ENCODE data around the gene DHFR2. TPM values are rescaled to one million over a fixed set of nuclear protein-coding genes. Genes with fewer than 3 reads are reported as not detected.

DHFR2 gene
- total RNA-seq: 8.1 and 8.8 TPM in 2 replicates
- 8.8 TPM for total RNA-seq (2013)
- 0.91 and 1.1 TPM in 2 replicates for polyA plus RNA-seq
- polyA minus RNA-seq: 2.0 and 4.5 TPM in 2 replicates

- Histone ChIP-seq H3K4me2 (replicated peaks; ENCODE audit: low read depth, low read length, poor library complexity, severe bottlenecking) (peak within 1 kb of the TSS; percentile 85), H4K20me1 (ENCODE audit: control insufficient read depth, insufficient read depth, low read length, poor library complexity, severe bottlenecking) (no peaks in the 10 kb centered on the region), H3K27me3 (replicated peaks in 1 of 4; ENCODE audit: control extremely low read depth in 1 of 4, control insufficient read depth in 3 of 4, insufficient read depth in 4 of 4, low read length in 3 of 4) (no peaks in the 10 kb centered on the region), H3K4me1 (ENCODE audit: control insufficient read depth in 2 of 2, insufficient read depth in 2 of 2, low read length in 2 of 2) (peaks cover 18 to 29% of the 10 kb centered on the region in 2 donors), H3K36me3 (replicated peaks in 1 of 2; ENCODE audit: control extremely low read depth in 1 of 2, control insufficient read depth in 1 of 2, extremely low read depth in 1 of 2, insufficient read depth in 2 of 2, low read length in 1 of 2) (peaks cover 7 to 25% of the 10 kb centered on the region in 2 experiments), H3K79me2 (ENCODE audit: control insufficient read depth, insufficient read depth, low read length) (peaks cover 54% of the 10 kb centered on the region), H2AFZ (ENCODE audit: insufficient read depth, low read depth, low read length, poor library complexity, severe bottlenecking) (peak within 1 kb of the TSS; percentile 92), H3K4me3 (ENCODE audit: control extremely low read depth in 1 of 5, extremely low read depth in 1 of 5, insufficient read depth in 1 of 5, low read depth in 2 of 5, low read length in 4 of 5) (peak within 1 kb of the TSS; percentile 68 to 95 (median 93)), H3K9me3 (ENCODE audit: control extremely low read depth in 1 of 3, control insufficient read depth in 2 of 3, insufficient read depth in 1 of 3, low read length in 2 of 3) (peaks cover 0 to 2% (median 0%) of the 10 kb centered on the region in 3 donors), H3K9ac (ENCODE audit: low read length) (peak within 1 kb of the TSS; percentile 93), H3K27ac (ENCODE audit: low read length in 2 of 2) (peak within 1 kb of the TSS; percentile 94 to 99)
- TF ChIP-seq EZH2 (IDR thresholded peaks at IDR 0.05; ENCODE audit: borderline replicate concordance, insufficient read depth, low read depth, low read length, poor library complexity, severe bottlenecking): no peak
- TF ChIP-seq, protein P1, sequence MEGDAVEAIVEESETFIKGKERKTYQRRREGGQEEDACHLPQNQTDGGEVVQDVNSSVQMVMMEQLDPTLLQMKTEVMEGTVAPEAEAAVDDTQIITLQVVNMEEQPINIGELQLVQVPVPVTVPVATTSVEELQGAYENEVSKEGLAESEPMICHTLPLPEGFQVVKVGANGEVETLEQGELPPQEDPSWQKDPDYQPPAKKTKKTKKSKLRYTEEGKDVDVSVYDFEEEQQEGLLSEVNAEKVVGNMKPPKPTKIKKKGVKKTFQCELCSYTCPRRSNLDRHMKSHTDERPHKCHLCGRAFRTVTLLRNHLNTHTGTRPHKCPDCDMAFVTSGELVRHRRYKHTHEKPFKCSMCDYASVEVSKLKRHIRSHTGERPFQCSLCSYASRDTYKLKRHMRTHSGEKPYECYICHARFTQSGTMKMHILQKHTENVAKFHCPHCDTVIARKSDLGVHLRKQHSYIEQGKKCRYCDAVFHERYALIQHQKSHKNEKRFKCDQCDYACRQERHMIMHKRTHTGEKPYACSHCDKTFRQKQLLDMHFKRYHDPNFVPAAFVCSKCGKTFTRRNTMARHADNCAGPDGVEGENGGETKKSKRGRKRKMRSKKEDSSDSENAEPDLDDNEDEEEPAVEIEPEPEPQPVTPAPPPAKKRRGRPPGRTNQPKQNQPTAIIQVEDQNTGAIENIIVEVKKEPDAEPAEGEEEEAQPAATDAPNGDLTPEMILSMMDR (IDR thresholded peaks at IDR 0.05): no peak
- intact Hi-C loops (cut with micrococcal nuclease): loop anchor here (1.0 kb wide), 1 partner anchor 82 kb away; the partner anchor contains the start of gene ARL13B
- Mint-ChIP-seq H3K4me1 (peaks cover 48% of the 10 kb centered on the region), H3K4me3 (peak within 1 kb of the TSS; percentile 100), H3K9me3 (ENCODE audit: insufficient read depth) (no peaks in the 10 kb centered on the region), H3K27ac (peak within 1 kb of the TSS; percentile 100), H3K27me3 (no peaks in the 10 kb centered on the region)
- ChIA-PET POLR2A (interaction anchor here (1.2 kb wide), 1 partner anchor 83 kb away, joined by 7 read pairs; the partner anchor contains the start of gene ARL13B), CTCF (interaction anchor here (0.7 to 2.8 kb wide), 7 partner anchors 9 to 83 kb away, joined by 3 to 11 read pairs (median 5); partner anchors contain the start of gene ARL13B)
- ATAC-seq (ENCODE audit: low read depth) (peak; percentile 88), DNase-seq (peak; percentile 95)
- under 1% methylated on average over 47 of the region's 52 CpGs for WGBS (ENCODE audit: insufficient coverage)
Measured at GRCh38 chr3:94062513-94063404, at the start of gene DHFR2, which contains the start of gene NSUN3. Gene DHFR2 (minus strand): TSS chr3:94062916. CDS start chr3:94061511, 1,405 bp downstream. Gene NSUN3 (plus strand): TSS chr3:94063061. CDS start chr3:94063127, 66 bp downstream.

DNA sequence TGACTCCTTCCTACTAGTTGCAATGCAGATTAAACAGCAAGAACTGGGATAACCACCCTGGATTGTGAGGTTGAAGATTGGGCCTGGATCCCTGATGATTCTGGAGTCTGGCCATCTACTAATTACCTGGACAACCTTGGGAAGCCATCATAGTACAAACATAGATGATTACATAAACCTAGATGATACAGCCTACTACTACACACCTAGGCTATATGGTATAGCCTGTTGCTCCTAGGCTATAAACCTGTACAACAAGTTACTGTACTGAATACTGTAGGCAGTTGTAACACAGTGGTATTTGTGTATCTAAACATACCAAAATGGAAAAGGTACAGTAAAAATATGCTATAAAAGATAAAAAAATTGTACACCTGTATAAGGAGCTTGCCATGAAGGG is 48.1 kb upstream of the DHFR2 start:
- H3K9me3 ChIP-seq (ENCODE audit: control extremely low read depth in 1 of 3, control insufficient read depth in 2 of 3, insufficient read depth in 1 of 3, low read length in 2 of 3): no peaks in the 10 kb centered on the region
- no peaks in the 10 kb centered on the region for H3K79me2 ChIP-seq (ENCODE audit: control insufficient read depth, insufficient read depth, low read length)
- ChIA-PET POLR2A (no interaction called here), CTCF (no interaction called here)
- no peaks in the 10 kb centered on the region for H3K9me3 Mint-ChIP-seq (ENCODE audit: insufficient read depth)
- H3K27ac Mint-ChIP-seq: no peak overlapping the region
- H3K4me2 ChIP-seq (replicated peaks; ENCODE audit: low read depth, low read length, poor library complexity, severe bottlenecking): no peak overlapping the region
- no peak overlapping the region for H3K9ac ChIP-seq (ENCODE audit: low read length)
- H3K4me1 Mint-ChIP-seq: no peaks in the 10 kb centered on the region
- intact Hi-C loops (cut with micrococcal nuclease): no loop called here
- no peaks in the 10 kb centered on the region for H3K27me3 Mint-ChIP-seq
- ATAC-seq (ENCODE audit: low read depth): no peak
- no peak for DNase-seq
- H3K4me3 Mint-ChIP-seq: no peak overlapping the region
- no peak overlapping the region for H2AFZ ChIP-seq (ENCODE audit: insufficient read depth, low read depth, low read length, poor library complexity, severe bottlenecking)
- no peaks in the 10 kb centered on the region for H3K4me1 ChIP-seq (ENCODE audit: control insufficient read depth in 2 of 2, insufficient read depth in 2 of 2, low read length in 2 of 2)
- H3K4me3 ChIP-seq (ENCODE audit: control extremely low read depth in 1 of 5, extremely low read depth in 1 of 5, insufficient read depth in 1 of 5, low read depth in 2 of 5, low read length in 4 of 5): no peak overlapping the region
- TF ChIP-seq EZH2 (IDR thresholded peaks at IDR 0.05; ENCODE audit: borderline replicate concordance, insufficient read depth, low read depth, low read length, poor library complexity, severe bottlenecking): no peak
- TF ChIP-seq, protein P1 (IDR thresholded peaks at IDR 0.05): no peak
- H3K36me3 ChIP-seq (replicated peaks in 1 of 2; ENCODE audit: control extremely low read depth in 1 of 2, control insufficient read depth in 1 of 2, extremely low read depth in 1 of 2, insufficient read depth in 2 of 2, low read length in 1 of 2): peaks cover 7 to 19% of the 10 kb centered on the region in 2 experiments
- H3K27me3 ChIP-seq (replicated peaks in 1 of 4; ENCODE audit: control extremely low read depth in 1 of 4, control insufficient read depth in 3 of 4, insufficient read depth in 4 of 4, low read length in 3 of 4): no peaks in the 10 kb centered on the region
- no peaks in the 10 kb centered on the region for H4K20me1 ChIP-seq (ENCODE audit: control insufficient read depth, insufficient read depth, low read length, poor library complexity, severe bottlenecking)
- H3K27ac ChIP-seq (ENCODE audit: low read length in 2 of 2): no peak overlapping the region
